ENCODE measurements around the gene LHX1. TPM values are rescaled to one million over a fixed set of nuclear protein-coding genes. Genes with fewer than 3 reads are reported as not detected.

The LHX1 gene
- polyA plus RNA-seq, 1 of the 3 experiments (the other 2 are of a cell fraction), result not detected

DNA sequence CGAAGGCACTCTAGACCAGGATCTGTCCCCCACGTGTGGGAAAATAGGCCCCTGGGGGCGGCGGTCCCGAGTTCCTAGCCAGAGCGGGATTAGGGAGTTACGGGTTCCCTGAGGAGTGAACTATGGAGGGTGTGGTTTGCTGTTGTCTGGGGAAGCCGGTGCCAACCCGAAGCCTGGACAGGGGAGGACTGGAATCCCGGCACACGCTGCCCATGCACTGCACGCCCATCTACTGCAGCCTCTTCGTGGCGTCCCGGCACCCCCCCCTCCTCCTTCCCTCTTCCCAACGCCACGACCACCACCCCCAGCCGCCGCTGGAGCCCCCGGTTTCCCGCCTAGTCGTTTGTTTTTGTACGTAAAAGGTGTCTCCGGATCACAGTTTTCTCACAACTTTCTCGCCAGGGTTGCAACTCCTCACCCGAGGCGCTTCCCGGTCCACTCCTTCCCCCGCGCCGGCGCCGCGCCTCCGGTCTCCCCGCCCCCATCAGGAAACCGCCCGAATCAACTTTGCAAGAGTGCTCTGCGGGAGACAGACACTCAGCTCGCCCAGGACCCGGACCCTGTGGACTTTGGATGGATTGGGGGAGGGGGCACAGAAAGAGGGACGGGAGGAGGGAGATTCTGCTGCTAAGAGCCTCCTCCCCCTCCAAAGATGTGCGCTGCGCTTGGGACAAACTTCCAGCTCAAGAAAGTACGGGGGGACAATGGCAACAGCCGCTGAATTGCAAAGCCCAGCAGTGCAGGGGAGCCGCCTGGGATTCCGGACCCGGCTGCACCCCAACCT is 1.4 kb upstream of the LHX1 start:
- no peak for TF ChIP-seq RCOR1 (IDR thresholded peaks at IDR 0.05; ENCODE audit: low read length)
- TF ChIP-seq EZH2phosphoT487 (IDR thresholded peaks at IDR 0.05; ENCODE audit: borderline replicate concordance, low read depth), result peak; percentile 89
- no peak for TF ChIP-seq CHD2 (IDR thresholded peaks at IDR 0.05; ENCODE audit: low read length, partially characterized antibody)
- H3K36me3 ChIP-seq (replicated peaks in 1 of 2; ENCODE audit: control insufficient read depth in 1 of 2, insufficient read depth in 2 of 2, low read length in 1 of 2), result no peaks in the 10 kb centered on the region
- DNase-seq, result peak; percentile 60
- 2% methylated on average over 41 of the region's 49 CpGs for WGBS (ENCODE audit: low lambda C conversion rate)
- peaks cover 7% of the 10 kb centered on the region for H3F3A ChIP-seq (replicated peaks; ENCODE audit: insufficient read depth)
- H3K27me3 ChIP-seq (ENCODE audit: insufficient read depth), result peaks cover 98% of the 10 kb centered on the region
- H3K4me2 ChIP-seq, result 0 out of 2 replicates have a peak overlapping the region, but pooled peaks have one; percentile 11
- H3K9me3 ChIP-seq, result no peaks in the 10 kb centered on the region
- no peak overlapping the region for H2AFZ ChIP-seq (ENCODE audit: low read depth)
- H3K9ac ChIP-seq, result no peak overlapping the region
- peaks cover 0 to 29% of the 10 kb centered on the region in 2 experiments; a peak in 2 of 4 replicates for H3K4me1 ChIP-seq (ENCODE audit: control insufficient read depth in 1 of 2, insufficient read depth in 2 of 2, low read depth in 1 of 2, low read length in 1 of 2)
- no peaks in the 10 kb centered on the region for H3K9me2 ChIP-seq
- peaks cover 31% of the 10 kb centered on the region for H4K20me1 ChIP-seq (ENCODE audit: insufficient read depth)
- ChIA-PET POLR2A (no interaction called here), CTCF (interaction anchor here (1.1 to 3.7 kb wide), 4 partner anchors 15 to 111 kb away, joined by 3 to 14 read pairs (median 4); no protein-coding TSS in a partner anchor)
- peak overlapping the region in 1 of 2 experiments; percentile 29; a peak in 1 of 4 replicates for H3K4me3 ChIP-seq (ENCODE audit: low read depth in 2 of 2, low read length in 1 of 2)
- H3K79me2 ChIP-seq (ENCODE audit: insufficient read depth), result no peaks in the 10 kb centered on the region
- no peak overlapping the region for H3K27ac ChIP-seq (ENCODE audit: low read depth in 2 of 2, low read length in 1 of 2)

DNA sequence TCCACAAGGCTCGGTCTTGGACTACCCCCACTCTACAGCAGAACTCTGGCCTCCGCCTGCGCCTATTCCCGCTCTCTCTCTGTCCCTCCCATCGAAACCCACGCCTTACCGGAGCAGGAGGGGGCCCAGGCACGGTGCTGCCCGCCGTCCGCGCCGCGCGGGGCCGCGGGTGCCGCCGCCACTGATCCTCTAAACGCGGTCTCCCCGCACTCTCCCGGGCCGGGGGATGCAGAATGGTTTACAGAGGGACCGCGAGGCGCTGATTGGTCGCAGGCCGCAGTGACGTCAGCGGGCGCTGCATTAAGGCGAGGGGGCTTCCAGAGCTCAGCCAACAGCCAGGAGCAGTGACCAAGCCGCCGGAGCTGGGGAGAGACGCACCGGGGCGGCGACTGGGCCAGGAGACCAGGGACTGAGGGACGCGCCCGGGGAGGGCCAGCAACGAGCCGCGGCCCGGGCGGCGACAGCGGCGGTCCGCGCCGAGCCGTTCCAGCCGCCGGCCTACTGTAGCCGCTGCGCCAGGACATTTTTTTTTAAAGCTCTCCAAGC is 747 bp upstream of the LHX1 start:
- Histone ChIP-seq H3K4me2 (peak overlapping the region; percentile 57), H3K9me2 (no peaks in the 10 kb centered on the region), H3K4me1 (ENCODE audit: control insufficient read depth in 1 of 2, insufficient read depth in 2 of 2, low read depth in 1 of 2, low read length in 1 of 2) (peaks cover 0 to 29% of the 10 kb centered on the region in 2 experiments; a peak in 2 of 4 replicates), H2AFZ (ENCODE audit: low read depth) (no peak overlapping the region), H4K20me1 (ENCODE audit: insufficient read depth) (peaks cover 31% of the 10 kb centered on the region), H3K9ac (no peak overlapping the region), H3K4me3 (ENCODE audit: low read depth in 2 of 2, low read length in 1 of 2) (peak overlapping the region; percentile 19 to 29; a peak in 3 of 4 replicates), H3F3A (replicated peaks; ENCODE audit: insufficient read depth) (peaks cover 7% of the 10 kb centered on the region), H3K27ac (ENCODE audit: low read depth in 2 of 2, low read length in 1 of 2) (no peak overlapping the region), H3K9me3 (no peaks in the 10 kb centered on the region), H3K79me2 (ENCODE audit: insufficient read depth) (no peaks in the 10 kb centered on the region), H3K36me3 (replicated peaks in 1 of 2; ENCODE audit: control insufficient read depth in 1 of 2, insufficient read depth in 2 of 2, low read length in 1 of 2) (no peaks in the 10 kb centered on the region), H3K27me3 (ENCODE audit: insufficient read depth) (peaks cover 98% of the 10 kb centered on the region)
- ChIA-PET POLR2A (no interaction called here), CTCF (interaction anchor here (2.1 to 4.1 kb wide), 2 partner anchors 15 to 111 kb away, joined by 4 to 27 read pairs; no protein-coding TSS in a partner anchor)
- peak; percentile 84 for DNase-seq
- no peak for TF ChIP-seq RXRA (IDR thresholded peaks at IDR 0.05; ENCODE audit: borderline replicate concordance, low read depth)
- TF ChIP-seq TAF1 (IDR thresholded peaks at IDR 0.05; ENCODE audit: borderline replicate concordance, low read depth, low read length), result no peak
- TF ChIP-seq ELF1 (IDR thresholded peaks at IDR 0.05), result no peak
- TF ChIP-seq FOXM1 (IDR thresholded peaks at IDR 0.05; ENCODE audit: low read depth), result no peak
- TF ChIP-seq, protein P1, sequence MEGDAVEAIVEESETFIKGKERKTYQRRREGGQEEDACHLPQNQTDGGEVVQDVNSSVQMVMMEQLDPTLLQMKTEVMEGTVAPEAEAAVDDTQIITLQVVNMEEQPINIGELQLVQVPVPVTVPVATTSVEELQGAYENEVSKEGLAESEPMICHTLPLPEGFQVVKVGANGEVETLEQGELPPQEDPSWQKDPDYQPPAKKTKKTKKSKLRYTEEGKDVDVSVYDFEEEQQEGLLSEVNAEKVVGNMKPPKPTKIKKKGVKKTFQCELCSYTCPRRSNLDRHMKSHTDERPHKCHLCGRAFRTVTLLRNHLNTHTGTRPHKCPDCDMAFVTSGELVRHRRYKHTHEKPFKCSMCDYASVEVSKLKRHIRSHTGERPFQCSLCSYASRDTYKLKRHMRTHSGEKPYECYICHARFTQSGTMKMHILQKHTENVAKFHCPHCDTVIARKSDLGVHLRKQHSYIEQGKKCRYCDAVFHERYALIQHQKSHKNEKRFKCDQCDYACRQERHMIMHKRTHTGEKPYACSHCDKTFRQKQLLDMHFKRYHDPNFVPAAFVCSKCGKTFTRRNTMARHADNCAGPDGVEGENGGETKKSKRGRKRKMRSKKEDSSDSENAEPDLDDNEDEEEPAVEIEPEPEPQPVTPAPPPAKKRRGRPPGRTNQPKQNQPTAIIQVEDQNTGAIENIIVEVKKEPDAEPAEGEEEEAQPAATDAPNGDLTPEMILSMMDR (IDR thresholded peaks at IDR 0.05), result no peak
- TF ChIP-seq YY1 (IDR thresholded peaks at IDR 0.05; ENCODE audit: low read depth), result no peak
- TF ChIP-seq TCF12 (IDR thresholded peaks at IDR 0.05), result no peak
- TF ChIP-seq, protein P2, sequence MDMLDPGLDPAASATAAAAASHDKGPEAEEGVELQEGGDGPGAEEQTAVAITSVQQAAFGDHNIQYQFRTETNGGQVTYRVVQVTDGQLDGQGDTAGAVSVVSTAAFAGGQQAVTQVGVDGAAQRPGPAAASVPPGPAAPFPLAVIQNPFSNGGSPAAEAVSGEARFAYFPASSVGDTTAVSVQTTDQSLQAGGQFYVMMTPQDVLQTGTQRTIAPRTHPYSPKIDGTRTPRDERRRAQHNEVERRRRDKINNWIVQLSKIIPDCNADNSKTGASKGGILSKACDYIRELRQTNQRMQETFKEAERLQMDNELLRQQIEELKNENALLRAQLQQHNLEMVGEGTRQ (IDR thresholded peaks at IDR 0.05; ENCODE audit: borderline replicate concordance, low read depth, low read length), result no peak
- 13% methylated on average over 30 of the region's 58 CpGs for WGBS (ENCODE audit: low lambda C conversion rate)
